Measurements from ENCODE around the gene PNMA5. TPM values are rescaled to one million over a fixed set of nuclear protein-coding genes. Genes with fewer than 3 reads are reported as not detected.

The PNMA5 gene
- polyA plus RNA-seq, 1 donor from 2014 or later, result 1.4 TPM

GRCh38 chrX:152959626-152960025, 34.3 kb downstream of the PNMA5 start:
- Histone ChIP-seq H3K36me3 (ENCODE audit: insufficient read depth, low read length) (no peaks in the 10 kb centered on the region), H3K27ac (ENCODE audit: low read length) (no peak overlapping the region), H3K79me2 (replicated peaks; ENCODE audit: insufficient read depth, low read length) (no peaks in the 10 kb centered on the region), H3K4me2 (ENCODE audit: low read length) (no peak overlapping the region), H3K9me2 (ENCODE audit: insufficient read depth, low read length) (no peaks in the 10 kb centered on the region), H2AFZ (ENCODE audit: low read depth, low read length) (no peak overlapping the region), H3K9me3 (ENCODE audit: low read length) (no peaks in the 10 kb centered on the region), H3F3A (ENCODE audit: insufficient read depth, low read length, poor library complexity, severe bottlenecking) (no peaks in the 10 kb centered on the region), H3K9ac (ENCODE audit: low read length) (no peak overlapping the region), H3K4me3 (ENCODE audit: low read length) (no peak overlapping the region), H3K27me3 (ENCODE audit: insufficient read depth, low read depth, low read length) (no peaks in the 10 kb centered on the region), H4K20me1 (ENCODE audit: insufficient read depth) (no peaks in the 10 kb centered on the region)
- no peak for TF ChIP-seq POLR2AphosphoS5 (IDR thresholded peaks at IDR 0.05)
- TF ChIP-seq CTCF (IDR thresholded peaks at IDR 0.05; ENCODE audit: poor library complexity, severe bottlenecking), result no peak
- no peak for TF ChIP-seq EZH2 (IDR thresholded peaks at IDR 0.05; ENCODE audit: borderline replicate concordance, insufficient read depth, low read length, poor library complexity, severe bottlenecking)
- TF ChIP-seq RAD21 (conservative IDR thresholded peaks at IDR 0.05), result no peak
- no peak for TF ChIP-seq MXI1 (conservative IDR thresholded peaks at IDR 0.05; ENCODE audit: poor library complexity, severe bottlenecking)
- no peak for TF ChIP-seq REST (IDR thresholded peaks at IDR 0.05; ENCODE audit: borderline replicate concordance)
- no peak for TF ChIP-seq EP300 (conservative IDR thresholded peaks at IDR 0.05; ENCODE audit: poor library complexity, severe bottlenecking)
- TF ChIP-seq SMC3 (conservative IDR thresholded peaks at IDR 0.05; ENCODE audit: poor library complexity), result no peak

GRCh38 chrX:152958524-152959465, 35.1 kb downstream of the PNMA5 start:
- Histone ChIP-seq H3K27ac (ENCODE audit: low read length) (peak overlapping the region; percentile 53), H3K79me2 (replicated peaks; ENCODE audit: insufficient read depth, low read length) (no peaks in the 10 kb centered on the region), H3K27me3 (ENCODE audit: insufficient read depth, low read depth, low read length) (no peaks in the 10 kb centered on the region), H3K9me2 (ENCODE audit: insufficient read depth, low read length) (no peaks in the 10 kb centered on the region), H3K4me3 (ENCODE audit: low read length) (peak overlapping the region; percentile 37), H2AFZ (ENCODE audit: low read depth, low read length) (peak overlapping the region; percentile 51), H3F3A (ENCODE audit: insufficient read depth, low read length, poor library complexity, severe bottlenecking) (no peaks in the 10 kb centered on the region), H3K4me2 (ENCODE audit: low read length) (no peak overlapping the region), H3K9me3 (ENCODE audit: low read length) (no peaks in the 10 kb centered on the region), H3K36me3 (ENCODE audit: insufficient read depth, low read length) (no peaks in the 10 kb centered on the region), H4K20me1 (ENCODE audit: insufficient read depth) (no peaks in the 10 kb centered on the region), H3K9ac (ENCODE audit: low read length) (no peak overlapping the region)
- TF ChIP-seq POLR2AphosphoS5 (IDR thresholded peaks at IDR 0.05) (peak; percentile 43), SMC3 (conservative IDR thresholded peaks at IDR 0.05; ENCODE audit: poor library complexity) (peak; percentile 86), REST (IDR thresholded peaks at IDR 0.05; ENCODE audit: borderline replicate concordance) (no peak), MXI1 (conservative IDR thresholded peaks at IDR 0.05; ENCODE audit: poor library complexity, severe bottlenecking) (peak; percentile 58), RAD21 (conservative IDR thresholded peaks at IDR 0.05) (peak; percentile 94), CTCF (IDR thresholded peaks at IDR 0.05; ENCODE audit: poor library complexity, severe bottlenecking) (peak; percentile 92), EP300 (conservative IDR thresholded peaks at IDR 0.05; ENCODE audit: poor library complexity, severe bottlenecking) (peak; percentile 9), EZH2 (IDR thresholded peaks at IDR 0.05; ENCODE audit: borderline replicate concordance, insufficient read depth, low read length, poor library complexity, severe bottlenecking) (no peak), TAF1 (IDR thresholded peaks at IDR 0.05; ENCODE audit: low read depth) (peak; percentile 39)

All from neural cell (in vitro differentiated cells).